Myocyte (in vitro differentiated cells): ENCODE data around the gene ATP4A. TPM values are rescaled to one million over a fixed set of nuclear protein-coding genes. Genes with fewer than 3 reads are reported as not detected.

ENCODE experiments used
- DNase-seq: peaks from one replicate; pipeline ENCODE4 v3.0.0-alpha.2; 2012; ENCODE audit warnings: low read depth
- total RNA-seq: library from RNA; depleted of rRNA; stranded (reverse); fragments of >200 nt; gene quantifications from 2 replicates; pipeline ENCODE4 v1.2.3, GENCODE V29; 2014

The ATP4A gene
- total RNA-seq, 1 donor from 2014 or later = not detected

DNA sequence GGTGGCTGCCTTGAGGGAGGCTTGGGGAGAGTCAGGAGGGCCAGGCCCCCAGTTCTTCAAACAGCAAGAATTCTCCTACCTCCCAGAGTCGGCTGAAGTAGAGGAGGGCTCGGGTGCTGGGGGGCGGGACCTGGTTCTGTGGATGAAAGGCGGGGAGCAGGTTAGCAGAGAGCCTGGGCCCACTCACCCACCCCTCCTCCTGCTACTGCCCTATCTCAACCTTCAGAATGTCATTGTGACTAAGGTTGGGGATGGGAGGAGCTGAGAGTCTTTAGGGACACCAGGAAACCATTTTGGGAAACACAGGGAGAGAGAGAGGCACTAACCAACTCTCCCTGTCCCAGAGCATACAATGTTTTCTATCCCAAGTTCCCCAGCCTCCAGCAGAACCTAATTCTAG, 60.7 kb downstream of the ATP4A start:
- no peak for DNase-seq

DNA sequence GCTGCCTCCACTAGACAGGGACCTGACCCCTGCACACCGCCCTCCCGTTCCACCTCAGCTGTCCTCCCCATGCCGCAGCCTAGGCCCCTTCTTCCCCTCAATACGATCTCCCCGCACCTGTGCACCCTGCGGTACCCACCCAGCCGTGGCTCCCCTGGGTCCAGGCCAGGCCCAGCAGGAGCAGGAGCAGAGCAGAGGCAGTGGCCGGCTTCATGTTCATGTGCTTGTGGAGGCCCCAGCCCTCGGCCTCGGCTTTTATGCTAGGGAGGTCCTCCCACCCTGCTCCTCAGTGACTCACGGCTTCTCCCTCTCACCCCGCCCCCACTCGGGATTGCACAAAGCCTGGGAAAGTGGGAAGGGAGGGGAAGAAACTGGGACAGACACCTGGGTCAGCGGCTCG, 61.8 kb downstream of the ATP4A start:
- DNase-seq = no peak

DNA sequence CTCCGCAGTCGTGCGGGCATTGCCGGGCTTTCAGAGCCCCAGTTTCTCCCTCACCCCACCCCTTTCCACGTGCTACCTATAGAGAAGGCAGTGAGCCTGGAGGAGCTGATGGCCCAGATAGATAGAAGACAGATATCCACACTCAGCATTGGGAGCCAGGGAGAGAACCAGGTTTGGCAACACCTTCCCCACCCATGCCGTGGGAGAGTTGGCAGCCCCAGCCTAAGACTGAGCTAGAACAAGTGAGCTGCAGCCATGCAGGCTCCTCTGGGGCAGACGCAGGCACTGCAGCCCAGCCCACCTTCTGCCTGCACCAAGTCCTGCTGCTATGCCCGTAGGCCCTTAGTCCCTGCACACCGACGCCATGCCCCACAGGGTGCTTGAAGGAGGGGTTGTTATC, 62.8 kb downstream of the ATP4A start:
- DNase-seq = no peak

Other genes with a start within 250 kb of the ATP4A start
- gene CD22, start 234.5 kb downstream of the ATP4A start, total RNA-seq = 0.05 TPM in 1 of 2 replicates, not detected in the other
- not detected in 2 replicates for gene FFAR1, start 215.8 kb downstream of the ATP4A start, total RNA-seq
- not detected in 2 replicates for gene FFAR3, start 205.2 kb downstream of the ATP4A start, total RNA-seq
- gene GPR42, start 192.6 kb downstream of the ATP4A start, total RNA-seq = not detected in 2 replicates
- gene FFAR2, start 115.4 kb downstream of the ATP4A start, total RNA-seq = not detected in 2 replicates
- gene KRTDAP, start 73.2 kb downstream of the ATP4A start, total RNA-seq = not detected in 2 replicates
- 3.0 and 9.7 TPM in 2 replicates for gene DMKN, start 50.0 kb downstream of the ATP4A start, total RNA-seq
- not detected in 2 replicates for gene SBSN, start 35.3 kb downstream of the ATP4A start, total RNA-seq
- not detected in 2 replicates for gene GAPDHS, start 30.2 kb downstream of the ATP4A start, total RNA-seq
- 124 and 137 TPM in 2 replicates for gene TMEM147, start 18.0 kb downstream of the ATP4A start, total RNA-seq
- gene PMIS2, start 22.5 kb upstream of the ATP4A start, total RNA-seq = not detected in 2 replicates
- gene HAUS5, start 49.1 kb upstream of the ATP4A start, total RNA-seq = 4.8 and 6.5 TPM in 2 replicates
- 68.9 and 72.6 TPM in 2 replicates for gene RBM42, start 65.4 kb upstream of the ATP4A start, total RNA-seq
- not detected in 2 replicates for gene ETV2, start 78.1 kb upstream of the ATP4A start, total RNA-seq
- gene COX6B1, start 84.7 kb upstream of the ATP4A start, total RNA-seq = 513 and 547 TPM in 2 replicates
- not detected in 2 replicates for gene UPK1A, start 102.9 kb upstream of the ATP4A start, total RNA-seq
- 0.11 TPM in 1 of 2 replicates, not detected in the other for gene ZBTB32, start 140.9 kb upstream of the ATP4A start, total RNA-seq
- gene KMT2B, start 154.3 kb upstream of the ATP4A start, total RNA-seq = 11.1 and 11.2 TPM in 2 replicates
- 1.8 and 4.8 TPM in 2 replicates for gene IGFLR1, start 178.8 kb upstream of the ATP4A start, total RNA-seq
- 9.7 and 12.0 TPM in 2 replicates for gene U2AF1L4, start 181.8 kb upstream of the ATP4A start, total RNA-seq
- gene PSENEN, start 182.0 kb upstream of the ATP4A start, total RNA-seq = 32.5 and 32.8 TPM in 2 replicates
- 10.6 and 18.1 TPM in 2 replicates for gene LIN37, start 184.9 kb upstream of the ATP4A start, total RNA-seq
- 0.21 and 0.37 TPM in 2 replicates for gene HSPB6, start 193.4 kb upstream of the ATP4A start, total RNA-seq
- gene PROSER3, start 194.5 kb upstream of the ATP4A start, total RNA-seq = 3.2 and 3.6 TPM in 2 replicates
- 1.5 and 3.8 TPM in 2 replicates for gene ARHGAP33, start 211.9 kb upstream of the ATP4A start, total RNA-seq
- not detected in 2 replicates for gene PRODH2, start 249.2 kb upstream of the ATP4A start, total RNA-seq